ENCODE results near the gene DLG2.

DLG2 gene

DNA sequence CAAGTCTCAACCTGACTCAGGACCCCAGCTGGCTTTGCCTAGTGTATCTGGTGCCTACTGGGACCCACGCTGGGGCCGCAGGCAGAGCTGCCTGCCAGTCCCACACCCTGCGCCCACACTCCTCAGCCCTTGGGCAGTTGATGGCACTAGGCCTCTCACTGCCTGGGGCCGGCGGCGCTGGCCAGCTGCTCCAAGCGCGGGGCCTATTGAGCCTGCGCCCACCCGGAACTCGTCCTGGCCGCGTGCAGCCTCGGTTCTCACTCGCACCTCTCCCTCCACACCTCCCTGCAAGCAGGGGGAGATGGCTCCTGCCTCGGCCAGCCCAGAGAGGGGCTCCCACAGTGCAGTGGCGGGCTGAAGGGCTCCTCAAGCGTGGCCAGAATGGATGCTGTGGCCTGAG, 1432.4 kb downstream of the DLG2 start:
- DNase-seq (ENCODE audit: low read depth): no peak

DNA sequence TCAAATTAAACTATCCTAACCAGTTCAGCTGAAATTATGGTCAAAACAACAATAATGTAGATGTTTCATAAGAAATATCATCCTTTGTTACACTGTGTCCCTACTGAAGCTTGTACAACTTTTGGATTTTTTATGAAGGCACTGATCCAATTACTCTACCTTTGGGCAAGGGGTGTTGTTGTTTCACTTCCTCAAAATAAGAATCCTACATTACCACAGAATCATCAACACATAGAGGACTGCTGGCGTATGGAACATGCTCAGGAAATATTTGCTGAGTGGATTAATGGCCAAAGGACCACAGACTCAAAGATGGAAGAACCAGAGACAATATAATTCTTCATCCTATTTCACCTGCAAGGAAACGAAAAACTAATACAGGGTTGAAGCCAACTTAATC, 1433.4 kb downstream of the DLG2 start:
- no peak for DNase-seq (ENCODE audit: low read depth)

- no peak for DNase-seq (ENCODE audit: low read depth)
Observed at GRCh38 chr11:84188521-84188920, 1438.6 kb downstream of the DLG2 start.

- DNase-seq (ENCODE audit: low read depth): no peak
Observed at GRCh38 chr11:84173078-84173477, 1454.1 kb downstream of the DLG2 start.

DNA sequence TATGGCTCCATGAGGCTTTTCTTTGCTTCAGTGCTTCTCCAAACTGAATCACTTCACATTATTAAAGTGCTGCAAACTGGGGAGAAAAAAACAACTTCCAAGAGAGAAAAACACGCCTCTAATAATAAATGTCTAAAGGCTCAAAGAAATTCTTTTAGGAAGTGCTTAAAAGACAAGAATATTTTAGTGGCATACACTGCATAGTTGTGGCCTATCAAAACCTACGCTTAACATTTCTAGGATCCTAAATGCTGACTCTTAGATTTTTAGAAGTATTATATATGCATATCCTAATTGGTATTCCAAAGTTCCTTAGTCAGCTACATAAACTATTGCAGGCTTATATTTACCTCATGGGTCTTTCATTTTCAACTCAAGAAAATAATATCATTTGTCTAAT, 1462.0 kb downstream of the DLG2 start:
- no peak for DNase-seq (ENCODE audit: low read depth)

DNA sequence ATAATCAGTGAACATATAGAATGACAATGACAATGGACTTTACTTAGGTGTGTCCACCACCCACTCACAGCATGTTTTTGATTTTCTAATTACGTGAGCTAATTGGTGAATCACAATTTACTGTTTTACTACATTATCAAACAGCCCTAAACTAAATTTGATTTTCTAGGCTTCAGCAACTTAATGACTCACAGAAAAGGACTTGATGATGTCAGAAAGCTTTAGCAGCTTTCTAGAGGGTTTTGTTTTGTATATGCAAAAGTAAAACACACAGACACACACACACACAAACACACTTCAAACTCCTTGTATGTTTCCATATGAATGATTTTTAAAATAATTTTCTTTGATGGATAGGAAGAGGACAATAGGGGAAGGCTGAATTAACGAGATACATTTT, 1462.4 kb downstream of the DLG2 start:
- DNase-seq (ENCODE audit: low read depth): no peak

DNA sequence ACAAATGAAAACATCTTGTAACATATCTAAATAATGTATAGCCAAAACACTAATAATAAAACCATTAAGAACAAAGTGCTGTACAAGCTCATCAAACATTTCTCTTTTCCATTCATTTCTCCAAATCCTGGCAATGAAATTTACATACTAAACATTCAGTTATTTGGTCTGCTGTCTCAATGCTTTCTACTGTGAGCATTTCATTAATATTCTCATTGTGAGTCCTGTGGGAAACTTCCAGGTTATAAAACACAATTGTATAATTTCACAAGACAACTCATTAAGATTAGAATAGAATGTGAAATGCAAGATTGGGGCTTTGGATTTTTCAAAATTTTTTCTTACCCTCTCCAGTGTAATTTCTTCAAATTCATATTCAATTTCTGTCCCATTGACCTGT, 1464.0 kb downstream of the DLG2 start:
- DNase-seq (ENCODE audit: low read depth): no peak

DNA sequence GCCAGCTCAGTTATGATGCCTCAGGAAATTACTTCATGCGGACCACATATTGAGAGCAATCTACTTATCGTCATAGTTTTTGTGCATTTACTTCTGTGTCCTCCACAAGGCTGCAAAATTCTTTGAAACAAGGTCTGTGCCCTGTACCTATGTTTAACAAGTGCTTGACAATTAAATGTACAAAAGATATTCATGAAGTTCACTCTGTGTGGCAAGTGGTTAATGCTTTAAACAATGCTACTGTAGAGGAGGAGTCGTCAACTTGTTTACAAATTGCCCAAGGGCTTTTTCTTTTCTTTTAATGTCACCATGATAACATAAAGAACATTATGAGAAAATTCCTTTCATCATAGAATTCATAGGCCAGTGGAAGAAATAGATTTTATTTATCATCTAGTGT, 1469.5 kb downstream of the DLG2 start:
- DNase-seq (ENCODE audit: low read depth): no peak

DNA sequence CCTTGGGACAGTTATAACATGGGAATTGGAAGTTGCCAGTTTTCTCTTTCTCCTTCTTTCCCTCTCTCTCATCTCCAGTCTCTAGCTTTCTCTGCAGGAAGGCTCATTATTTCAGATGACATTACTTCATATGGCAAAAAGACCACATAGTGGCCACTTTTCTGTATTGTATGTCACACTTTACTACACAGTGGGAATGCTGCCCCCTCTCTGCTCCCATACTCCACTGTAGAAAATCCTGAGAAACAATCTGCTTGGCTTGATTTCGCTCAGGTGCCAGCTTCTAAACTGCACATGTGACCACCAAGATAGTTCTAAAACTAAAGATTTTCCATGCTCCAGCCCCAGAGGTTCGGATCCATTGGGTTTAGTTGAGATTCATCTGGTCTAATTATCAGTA, 1480.3 kb downstream of the DLG2 start:
- DNase-seq (ENCODE audit: low read depth): no peak

DNA sequence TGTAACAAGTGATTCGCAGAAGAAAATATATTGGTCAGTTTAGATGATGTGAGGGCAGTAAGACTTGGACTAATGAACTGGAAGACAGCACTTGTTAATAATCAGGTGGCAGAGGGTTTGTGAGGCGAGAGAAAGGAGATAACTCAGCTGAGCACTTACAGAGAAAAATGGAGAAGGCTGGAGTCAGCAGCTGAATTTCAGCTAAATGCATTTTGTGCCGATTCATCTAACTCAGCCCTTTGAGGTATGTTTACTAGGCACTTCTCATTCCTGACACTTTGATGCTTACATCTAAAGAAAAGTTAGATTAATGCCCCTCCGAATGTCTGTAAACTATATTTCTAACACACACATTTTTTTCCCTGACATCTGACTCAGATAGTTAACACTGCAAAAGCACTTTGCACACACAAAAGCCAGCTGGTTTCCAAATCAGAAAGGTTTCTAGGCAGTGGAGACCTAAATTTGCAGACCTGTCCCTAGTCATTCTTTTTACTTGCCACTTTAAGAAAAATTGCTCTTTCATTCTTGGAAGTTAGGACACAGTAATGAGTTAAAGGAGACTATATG, 1481.4 kb downstream of the DLG2 start:
- DNase-seq (ENCODE audit: low read depth): no peak

DNA sequence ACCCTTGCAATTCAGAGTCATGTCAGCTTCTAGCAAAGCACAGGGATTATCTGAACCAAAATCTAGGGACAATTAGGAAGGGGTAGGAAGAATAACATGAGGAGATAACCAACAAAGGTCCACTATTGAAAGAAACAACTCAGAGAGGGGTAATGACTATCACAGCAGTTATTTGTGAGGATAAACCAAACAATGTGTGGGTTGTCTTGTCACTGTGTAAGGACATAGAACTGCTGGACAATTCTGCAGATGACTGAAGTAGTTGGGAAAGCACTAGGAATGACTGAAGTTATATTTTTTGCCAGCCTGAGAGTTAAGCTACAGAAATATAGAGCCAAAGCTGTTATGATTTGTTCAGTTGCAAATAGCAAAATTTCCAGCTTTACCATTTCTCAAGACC, 1482.6 kb downstream of the DLG2 start:
- no peak for DNase-seq (ENCODE audit: low read depth)

DNA sequence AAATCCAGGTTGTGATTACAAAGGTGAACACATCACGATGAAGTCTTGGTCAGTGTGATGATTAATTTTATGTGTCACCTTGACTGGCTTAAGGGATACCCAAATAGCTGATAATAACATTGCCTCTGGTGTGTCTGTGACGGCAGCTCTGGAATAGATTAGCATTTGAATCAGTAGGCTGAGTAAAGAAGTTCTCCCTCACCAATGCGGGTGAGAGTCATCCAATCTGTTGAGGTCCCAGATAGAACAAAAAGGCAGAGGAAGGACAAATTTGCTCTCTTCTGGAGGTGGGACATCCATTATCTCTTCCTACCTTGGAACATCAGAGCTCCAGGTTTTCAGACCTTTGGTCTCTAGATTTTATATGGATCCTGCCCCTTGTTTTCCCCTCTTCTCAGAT, 1484.7 kb downstream of the DLG2 start:
- no peak for DNase-seq (ENCODE audit: low read depth)

GRCh38 chr11:84140386-84141169, 1486.6 kb downstream of the DLG2 start:
- DNase-seq (ENCODE audit: low read depth): no peak

- no peak for DNase-seq (ENCODE audit: low read depth)
Observed at GRCh38 chr11:84137960-84138359, 1489.2 kb downstream of the DLG2 start.

DNA sequence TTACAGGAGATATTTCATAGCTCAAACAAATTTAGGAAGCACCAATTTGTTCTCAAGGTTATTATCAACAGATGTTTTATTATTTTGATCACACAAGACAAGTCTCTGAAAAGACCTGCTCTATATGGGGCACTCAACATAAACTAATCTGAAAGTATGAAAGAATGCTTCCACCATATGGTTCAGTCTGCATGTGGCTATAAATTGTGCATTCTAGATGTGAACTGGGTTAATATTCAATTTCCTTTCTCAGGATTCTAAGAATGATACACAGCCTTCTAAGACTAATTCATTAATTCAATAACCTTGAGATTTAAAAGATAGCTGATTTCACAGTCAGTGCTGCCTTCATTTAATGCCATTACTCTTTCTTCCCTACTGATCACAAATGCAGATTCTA, 1489.6 kb downstream of the DLG2 start:
- no peak for DNase-seq (ENCODE audit: low read depth)

GRCh38 chr11:84136926-84137325, 1490.2 kb downstream of the DLG2 start:
- DNase-seq (ENCODE audit: low read depth): no peak

DNA sequence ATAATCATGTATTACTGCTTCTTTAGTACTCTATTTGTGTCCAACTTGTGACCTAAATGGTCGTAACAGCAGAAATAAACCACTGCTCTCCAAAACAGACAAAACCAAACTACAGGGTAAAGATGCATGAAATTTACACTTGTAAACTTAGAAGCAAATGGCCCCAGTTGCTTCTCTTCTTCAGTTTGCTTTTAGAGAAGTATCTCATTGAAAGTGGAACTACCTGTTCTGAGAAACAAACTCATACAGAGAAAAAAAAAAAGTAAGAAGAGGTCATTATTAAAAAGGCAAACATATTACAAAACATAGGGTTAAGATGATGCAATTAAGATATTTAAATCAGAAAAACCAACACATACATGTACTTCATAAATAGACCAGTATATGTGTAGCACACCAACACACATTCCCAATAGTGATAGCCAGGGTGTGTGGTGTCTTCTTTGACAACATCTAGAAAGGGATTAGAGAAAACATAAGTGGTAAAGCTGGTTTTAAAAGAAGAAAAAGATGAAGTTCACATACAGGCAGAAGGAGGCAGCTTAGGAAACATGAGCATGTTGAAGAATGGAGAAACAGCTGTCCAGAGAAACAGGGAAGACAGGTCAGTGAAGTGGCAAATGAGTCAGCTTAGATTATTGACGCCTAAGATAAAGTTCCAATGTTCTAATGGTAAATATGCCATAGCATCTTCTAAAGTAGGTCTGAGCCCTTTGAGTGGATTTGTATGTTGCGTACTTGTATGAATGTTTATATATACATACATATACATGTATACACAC, 1496.3 kb downstream of the DLG2 start:
- DNase-seq (ENCODE audit: low read depth): no peak

GRCh38 chr11:84129961-84130576, 1497.1 kb downstream of the DLG2 start:
- no peak for DNase-seq (ENCODE audit: low read depth)

GRCh38 chr11:84128840-84129239, 1498.3 kb downstream of the DLG2 start:
- no peak for DNase-seq (ENCODE audit: low read depth)

DNA sequence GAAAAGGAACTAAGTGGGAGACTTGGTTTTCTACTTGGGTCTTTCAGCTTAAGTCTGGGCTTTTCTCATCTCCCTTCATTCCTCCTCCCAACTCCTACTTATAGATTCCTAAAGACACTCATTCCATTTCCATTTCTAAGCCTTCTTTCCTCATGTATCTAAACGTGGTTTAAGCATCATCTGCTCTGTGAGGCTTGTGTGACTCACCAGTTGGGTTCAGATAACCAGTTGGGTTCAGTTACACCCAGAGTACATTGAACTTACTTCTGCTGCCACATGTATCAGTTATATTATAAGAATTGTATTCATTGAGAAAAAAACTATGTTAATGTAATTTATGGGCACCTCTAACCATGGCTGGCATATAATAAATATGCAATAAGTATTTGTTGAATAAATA, 1509.8 kb downstream of the DLG2 start:
- DNase-seq (ENCODE audit: low read depth): no peak

DNA sequence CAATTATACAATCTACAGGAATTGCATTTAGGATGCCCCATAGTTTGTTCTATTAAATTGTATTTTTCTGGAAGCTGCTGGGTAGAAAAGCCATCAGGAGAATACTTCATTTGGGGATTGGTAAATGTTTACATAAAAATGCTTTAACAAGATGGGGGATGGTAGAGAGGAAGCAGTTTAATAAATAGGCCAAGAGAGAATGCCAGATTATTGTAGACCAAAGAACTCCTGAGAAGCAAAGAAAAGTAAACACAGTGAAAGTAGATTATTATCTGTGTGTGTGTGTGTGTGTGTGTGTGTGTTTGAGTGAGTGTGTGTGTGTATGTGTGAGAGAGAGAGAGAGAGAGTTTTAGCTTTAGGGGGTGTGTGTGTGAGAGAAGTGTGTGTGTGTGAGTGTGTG, 1520.6 kb downstream of the DLG2 start:
- no peak for DNase-seq (ENCODE audit: low read depth)

DNA sequence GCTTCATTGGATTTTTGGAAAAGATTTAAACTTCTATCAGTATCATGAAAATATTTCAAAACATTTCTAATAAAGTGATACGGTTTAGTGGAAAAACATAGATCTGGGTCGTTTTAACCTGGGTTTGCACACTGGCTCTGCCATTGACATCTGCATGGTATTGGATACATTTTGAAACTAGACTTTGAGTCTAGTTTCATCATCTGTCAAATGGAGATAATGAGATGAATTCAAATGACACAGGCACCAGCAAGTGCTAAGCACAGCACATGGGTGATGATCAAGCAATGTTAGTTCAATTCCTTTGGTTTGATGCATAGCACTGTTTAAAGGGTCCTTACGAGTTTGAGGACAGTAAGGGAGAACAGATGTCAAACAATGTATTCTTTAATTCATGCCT, 1522.0 kb downstream of the DLG2 start:
- DNase-seq (ENCODE audit: low read depth): no peak

DNA sequence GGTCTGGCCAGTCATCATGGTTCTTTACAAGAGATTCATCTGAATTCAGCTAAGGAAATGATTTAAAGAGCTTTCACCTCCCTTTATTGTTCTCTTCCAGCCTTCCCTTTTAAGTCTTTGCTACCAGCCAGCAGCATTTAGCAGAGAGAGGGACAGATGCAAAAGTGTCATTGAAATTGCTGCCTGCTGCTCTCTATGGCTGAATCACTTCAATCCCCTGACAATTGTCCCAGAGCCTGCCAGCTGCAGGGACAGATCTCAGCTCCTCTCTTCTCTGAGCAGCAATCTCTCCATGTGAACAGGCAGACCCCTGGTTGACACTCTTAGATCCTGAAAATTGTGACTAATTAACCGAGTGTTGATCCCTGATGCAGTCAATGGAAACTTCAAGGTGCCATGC, 1524.0 kb downstream of the DLG2 start:
- DNase-seq (ENCODE audit: low read depth): no peak

Data from activated T-helper 1 cell treated with Interleukin-2 at 50 U/mL for 16 hours (primary cell).